GM21423 (cell line): Measurements from ENCODE around the gene SLX9.

Experiments
- ATAC-seq: cut with Tn5 transposase; IDR thresholded peaks from one replicate; pipeline ENCODE4 v1.9.1; 2021; ENCODE audit warnings: mild to moderate bottlenecking, moderate library complexity; ENCODE audit not compliant: unreplicated experiment

The SLX9 gene

GRCh38 chr21:44999428-44999971 lies 59.7 kb downstream of the SLX9 start:
- ATAC-seq: no peak

- ATAC-seq: no peak
These were observed 60.3 kb downstream of the SLX9 start for GRCh38 chr21:44999972-45000636.

GRCh38 chr21:45000637-45001133 lies 60.9 kb downstream of the SLX9 start:
- no peak for ATAC-seq

- no peak for ATAC-seq
These were observed 61.6 kb downstream of the SLX9 start for GRCh38 chr21:45001134-45002095.

GRCh38 chr21:45002381-45003204 lies 62.8 kb downstream of the SLX9 start:
- ATAC-seq: no peak

- no peak for ATAC-seq
These were observed 63.7 kb downstream of the SLX9 start for GRCh38 chr21:45003331-45004058.

- no peak for ATAC-seq
These were observed 64.2 kb downstream of the SLX9 start for GRCh38 chr21:45004059-45004422.

GRCh38 chr21:45004481-45005247 lies 64.8 kb downstream of the SLX9 start:
- no peak for ATAC-seq

GRCh38 chr21:45006536-45007095 lies 66.8 kb downstream of the SLX9 start:
- ATAC-seq: no peak

GRCh38 chr21:45009616-45010015 lies 69.8 kb downstream of the SLX9 start:
- no peak for ATAC-seq

GRCh38 chr21:45010096-45010495 lies 70.3 kb downstream of the SLX9 start:
- no peak for ATAC-seq

GRCh38 chr21:45010860-45011259 lies 71.0 kb downstream of the SLX9 start:
- no peak for ATAC-seq

GRCh38 chr21:45011426-45011825 lies 71.6 kb downstream of the SLX9 start:
- ATAC-seq: no peak

- ATAC-seq: no peak
These were observed 72.3 kb downstream of the SLX9 start for GRCh38 chr21:45011911-45012661.

GRCh38 chr21:45012662-45013259 lies 72.9 kb downstream of the SLX9 start:
- no peak for ATAC-seq

GRCh38 chr21:45013260-45013841 lies 73.5 kb downstream of the SLX9 start:
- ATAC-seq: no peak

GRCh38 chr21:45014747-45015468 lies 75.1 kb downstream of the SLX9 start:
- ATAC-seq: no peak
